ENCODE data around the gene ADAM12.
"Not testable (repeated sequence)": the region's sequence is repeated elsewhere in the genome, so short reads cannot be mapped to it uniquely, and the experiment has no call there.

Gene ADAM12

DNA sequence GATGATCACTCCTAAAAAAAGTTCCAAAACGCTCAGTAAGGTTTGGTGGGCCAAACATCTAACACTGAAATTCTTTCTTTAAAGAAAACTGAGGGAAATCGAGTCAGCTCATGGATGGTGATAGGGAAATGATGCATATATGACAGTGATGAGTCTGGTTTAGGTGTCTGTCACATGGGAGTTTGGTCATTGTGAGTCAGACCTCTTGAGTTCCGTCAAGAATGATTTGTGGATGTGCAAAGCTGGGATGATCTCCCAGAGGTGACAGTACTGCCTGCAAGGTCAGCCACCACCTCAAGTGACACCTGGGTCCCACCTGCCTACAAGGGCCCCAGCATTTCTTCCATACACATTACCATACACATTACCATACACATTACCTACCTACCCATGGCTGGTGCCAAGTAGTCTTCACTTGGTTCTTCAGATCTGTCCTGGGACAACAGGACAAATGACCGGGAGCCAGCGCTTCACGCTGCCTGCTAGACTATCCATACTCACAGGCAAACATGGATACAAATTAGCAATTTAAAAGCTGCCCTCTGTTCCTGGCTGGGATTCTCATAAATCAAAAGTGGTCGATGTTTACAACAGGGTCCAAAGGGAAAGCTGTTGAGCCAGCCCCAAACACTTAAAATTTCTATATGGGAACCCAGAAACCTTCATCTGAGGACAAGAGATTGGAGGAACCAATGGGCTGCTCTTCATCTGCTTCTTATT, 128.4 kb downstream of the ADAM12 start:
- no peak for DNase-seq

DNA sequence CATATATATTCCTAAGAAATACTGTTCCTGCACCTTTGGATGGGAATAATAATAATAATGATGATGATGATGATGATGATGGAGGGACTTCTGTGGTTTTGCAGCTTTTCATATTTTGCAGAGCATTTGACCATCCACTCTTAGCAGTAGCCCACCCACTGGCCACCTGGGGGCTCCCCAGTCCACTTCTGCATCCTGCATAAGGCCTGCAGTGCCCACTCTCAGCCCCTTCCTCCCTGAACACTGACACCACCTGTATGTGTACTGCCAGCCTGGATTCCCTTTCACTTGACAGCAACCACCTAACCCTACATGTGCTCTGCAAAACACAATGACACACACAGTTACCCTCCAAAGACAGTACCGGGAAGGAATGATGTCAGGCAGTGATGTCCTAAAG, 131.4 kb downstream of the ADAM12 start:
- no peak for DNase-seq

- DNase-seq = no peak
Measured at GRCh38 chr10:126255313-126255712, 133.0 kb downstream of the ADAM12 start.

GRCh38 chr10:126253611-126253998, 134.7 kb downstream of the ADAM12 start:
- no peak for DNase-seq

- no peak for DNase-seq
Measured at GRCh38 chr10:126252884-126253610, 135.2 kb downstream of the ADAM12 start.

DNA sequence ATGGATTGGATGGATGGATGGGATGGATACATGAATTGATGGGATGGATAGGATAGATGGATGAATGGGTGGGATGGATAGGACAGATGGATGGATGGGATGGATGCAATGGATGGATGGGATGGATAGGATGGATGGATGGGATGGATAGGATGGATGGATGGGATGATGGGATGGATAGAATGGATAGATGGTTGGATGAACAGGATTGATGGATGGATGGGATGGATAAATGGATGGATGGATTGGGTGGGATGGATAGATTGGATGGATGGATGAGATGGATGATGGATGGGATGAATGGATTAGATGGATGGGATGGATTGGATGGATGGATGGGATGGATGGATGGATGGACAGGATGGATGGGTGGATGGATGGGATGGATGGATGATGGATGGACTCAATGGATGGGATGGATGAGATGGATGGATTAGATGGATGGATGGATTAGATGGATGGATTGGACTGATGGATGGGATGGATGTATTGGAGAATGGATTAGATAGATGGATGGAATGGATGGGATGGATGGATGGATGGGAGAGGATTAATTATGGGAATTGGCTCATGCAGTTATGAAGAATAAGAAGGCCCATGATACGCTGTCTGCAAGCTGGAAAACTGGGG, 136.4 kb downstream of the ADAM12 start:
- DNase-seq = no peak

DNA sequence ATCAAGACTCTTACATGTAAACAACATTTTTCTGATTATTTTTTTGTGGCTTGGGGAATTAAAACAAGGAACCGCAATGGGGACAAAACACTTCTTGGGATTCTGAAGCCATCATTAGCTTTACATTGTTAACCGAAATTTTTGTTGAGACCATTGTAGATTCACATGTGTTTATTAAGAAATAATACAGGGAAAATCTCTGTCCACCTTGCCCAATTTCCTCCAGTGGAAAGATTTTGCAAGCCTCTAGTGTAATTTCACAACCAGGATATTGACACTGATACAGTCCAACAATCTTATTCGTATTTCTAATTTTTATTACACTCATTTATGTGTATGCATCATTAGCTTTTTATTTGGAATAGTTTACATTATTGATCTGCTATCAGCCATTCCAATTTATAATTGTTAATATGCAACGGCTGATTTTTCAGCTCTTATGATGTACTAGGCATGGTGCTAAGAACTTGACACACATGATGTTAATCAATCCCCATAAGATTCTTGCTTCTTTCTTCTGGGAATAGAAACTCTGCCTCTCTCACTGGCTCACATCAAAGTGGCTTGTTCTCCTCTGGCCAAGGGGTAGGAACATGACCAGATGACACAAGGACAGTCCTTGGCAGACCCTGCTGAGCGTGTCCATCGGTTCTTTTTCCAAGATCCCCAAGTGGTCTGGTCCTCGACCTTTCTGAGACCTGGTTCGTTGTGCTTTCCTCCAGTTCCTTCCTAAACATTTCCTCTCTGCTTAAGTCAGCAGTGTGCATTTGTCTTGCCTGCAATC, 137.6 kb downstream of the ADAM12 start:
- no peak for DNase-seq

DNA sequence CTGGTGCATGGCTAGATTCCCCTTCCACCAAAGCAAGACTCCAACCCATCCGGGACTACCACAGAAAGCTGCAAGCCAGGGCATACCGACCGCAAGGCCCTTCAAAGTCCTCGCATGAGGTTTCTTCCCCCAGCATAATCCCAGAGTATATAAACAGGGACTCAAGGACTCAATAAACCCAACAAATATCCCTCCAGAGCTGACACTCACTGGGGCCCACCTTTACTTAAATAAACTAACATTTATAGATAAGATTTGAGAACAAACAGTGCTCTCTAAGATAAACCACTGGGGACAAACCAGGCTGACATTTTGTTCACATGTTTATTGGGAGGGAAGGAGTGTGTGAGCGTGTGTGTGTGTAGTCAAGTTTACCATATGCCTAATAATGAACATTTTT, 138.2 kb downstream of the ADAM12 start:
- DNase-seq = no peak

- no peak for DNase-seq
Measured at GRCh38 chr10:126247446-126247975, 140.8 kb downstream of the ADAM12 start.

DNA sequence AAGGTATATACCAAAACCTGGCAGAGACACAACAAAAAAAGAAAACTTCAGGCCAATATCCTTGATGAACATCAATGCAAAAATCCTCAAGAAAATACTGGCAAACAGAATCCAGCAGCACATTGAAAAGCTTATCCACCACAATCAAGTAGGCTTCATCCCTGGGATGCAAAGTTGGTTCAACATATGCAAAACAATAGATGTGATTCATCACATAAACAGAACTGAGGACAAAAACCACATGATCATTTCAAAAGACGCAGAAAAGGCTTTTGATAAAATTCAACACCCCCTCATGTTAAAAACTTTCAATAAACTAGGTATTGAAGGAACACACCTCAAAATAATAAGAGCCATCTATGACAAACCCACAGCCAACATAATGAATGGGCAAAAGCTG, 141.9 kb downstream of the ADAM12 start:
- DNase-seq = not testable (repeated sequence)

DNA sequence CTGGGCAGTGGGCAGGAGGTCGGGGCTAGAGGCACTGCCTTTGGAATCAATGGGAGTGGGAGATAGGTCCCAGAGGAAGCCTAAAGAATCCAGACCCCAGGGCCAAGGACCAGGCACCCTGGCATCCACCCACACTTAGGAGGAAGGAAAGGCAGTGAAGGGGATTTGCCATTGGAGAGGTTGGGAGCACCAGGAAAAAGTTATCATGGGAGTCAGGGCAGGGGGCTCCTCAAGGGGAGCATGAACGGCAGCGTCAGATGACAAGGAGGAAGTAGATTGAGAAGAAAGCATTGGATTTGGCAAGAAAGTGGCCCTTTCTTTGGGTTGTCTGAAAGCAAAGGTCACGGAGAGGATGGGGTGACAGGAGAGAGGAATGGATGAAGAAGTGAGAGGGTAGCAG, 142.8 kb downstream of the ADAM12 start:
- no peak for DNase-seq

DNA sequence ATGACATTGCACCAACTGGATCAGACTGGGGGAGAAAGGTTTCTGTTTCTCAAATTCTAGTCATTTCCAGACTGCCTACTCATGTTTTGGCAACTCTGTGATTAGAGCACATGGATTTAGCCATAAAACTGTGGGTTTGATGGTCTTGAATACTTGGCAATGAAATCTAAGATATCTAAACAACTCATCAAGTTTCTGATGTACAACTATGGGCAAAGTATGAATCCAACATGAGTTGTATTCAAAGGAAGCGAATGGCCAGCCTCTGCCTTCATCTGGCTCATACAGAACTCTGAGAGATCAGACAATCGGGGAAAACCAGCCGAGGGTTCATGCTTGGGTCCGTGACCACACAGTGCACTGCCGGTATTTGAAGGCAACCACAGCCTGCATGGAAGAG, 144.3 kb downstream of the ADAM12 start:
- no peak for DNase-seq

- no peak for DNase-seq
Measured at GRCh38 chr10:126243306-126243705, 145.0 kb downstream of the ADAM12 start.

DNA sequence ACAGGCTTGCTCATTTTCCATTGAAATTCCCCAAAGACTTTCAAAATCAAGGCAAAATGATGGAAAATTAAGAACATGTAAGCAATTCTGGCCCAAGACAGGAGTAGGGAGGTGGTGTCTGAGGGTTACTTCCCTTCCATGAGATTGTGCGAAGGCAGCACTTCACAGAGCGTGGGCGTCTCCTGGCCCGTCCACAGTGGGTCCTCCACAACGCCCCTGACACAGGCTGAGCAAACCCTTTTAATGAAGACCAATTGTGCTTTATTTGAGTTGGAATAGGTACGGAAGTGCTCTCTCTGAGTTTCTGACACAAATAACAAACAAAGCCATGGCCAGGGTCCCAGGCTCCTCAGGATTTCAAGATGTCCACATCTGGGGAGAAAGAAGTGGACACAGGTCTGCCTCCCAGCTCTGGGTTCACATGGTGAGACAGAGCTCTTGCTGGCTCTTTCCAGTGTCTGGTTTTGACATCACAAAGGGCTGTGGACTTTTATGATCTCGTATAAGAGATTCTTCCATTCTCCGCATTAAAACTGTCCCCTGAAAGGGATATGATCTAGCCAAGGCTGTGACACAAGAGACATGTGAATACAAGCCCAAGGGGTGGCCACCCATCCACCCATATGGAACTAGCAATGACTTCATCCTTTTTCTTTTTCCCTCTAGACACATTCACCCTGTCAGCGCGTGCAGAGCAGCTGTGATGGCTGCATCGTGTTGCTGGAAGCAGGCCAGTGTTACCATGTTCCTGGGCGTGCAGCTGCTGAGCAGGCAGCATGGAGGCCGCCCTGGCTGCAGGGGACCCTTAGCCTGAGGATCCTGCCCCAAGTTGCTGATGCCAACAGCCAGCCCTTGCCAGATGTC, 145.6 kb downstream of the ADAM12 start:
- no peak for DNase-seq

GRCh38 chr10:126240483-126240882, 147.8 kb downstream of the ADAM12 start:
- peak; percentile 75 for DNase-seq

DNA sequence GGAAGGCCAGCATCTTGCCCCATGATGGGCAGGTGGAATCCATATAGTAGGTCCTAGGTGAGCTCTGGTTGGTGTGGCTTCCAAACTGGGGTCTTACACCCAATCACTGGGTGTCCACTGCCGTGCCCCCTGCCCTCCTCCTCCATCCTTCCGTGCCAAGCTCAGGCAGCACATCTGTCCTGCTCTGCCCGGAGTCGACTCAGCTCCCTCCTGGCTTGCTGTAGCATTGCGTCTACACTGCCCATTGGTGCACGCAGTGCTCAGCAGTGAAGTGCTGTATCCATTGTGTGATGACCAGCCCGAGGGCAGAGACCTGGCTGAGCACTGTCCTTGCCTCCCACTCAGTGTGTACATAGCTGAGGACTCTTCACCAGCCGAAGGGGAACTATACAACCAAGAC, 148.4 kb downstream of the ADAM12 start:
- DNase-seq = no peak

DNA sequence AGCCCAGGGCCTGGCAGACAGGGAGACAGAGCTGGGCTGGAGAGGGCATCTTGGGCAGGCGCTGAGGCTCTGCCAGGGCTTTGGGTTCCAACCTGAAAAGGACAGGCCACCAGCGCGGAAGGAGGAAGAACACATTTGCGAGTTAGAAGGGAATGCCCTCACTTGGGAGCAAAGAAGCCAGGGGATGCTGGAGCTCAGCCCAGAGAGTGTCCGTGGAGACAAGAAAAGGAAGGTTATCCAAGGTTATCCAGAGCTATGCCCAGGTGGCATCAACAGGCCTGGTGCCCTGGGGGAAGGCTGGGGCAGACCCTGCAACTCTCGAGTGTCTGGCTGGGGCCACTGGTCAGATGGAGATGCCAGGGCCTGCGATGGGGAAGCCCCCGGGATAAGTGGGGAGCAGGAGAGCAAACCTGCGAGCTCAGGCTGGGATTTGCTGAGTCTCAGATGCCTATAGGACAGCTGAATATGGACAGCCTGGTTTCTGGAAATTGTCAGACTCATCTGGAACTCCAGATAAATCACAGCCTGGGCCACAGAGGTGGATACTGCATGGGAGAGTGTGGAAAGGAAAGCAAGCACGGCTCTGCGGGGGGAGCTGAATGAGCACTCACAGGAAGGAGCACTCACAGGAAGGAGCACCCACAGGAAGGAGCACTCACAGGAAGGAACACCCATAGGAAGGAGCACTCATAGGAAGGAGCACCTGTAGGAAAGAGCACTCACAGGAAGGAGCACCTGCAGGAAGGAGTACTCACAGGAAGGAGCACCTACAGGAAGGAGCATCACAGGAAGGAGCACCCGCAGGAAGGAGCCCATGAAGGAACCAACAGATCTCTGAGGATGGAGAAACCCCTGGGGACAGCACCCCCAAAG, 152.1 kb downstream of the ADAM12 start:
- DNase-seq = no peak

DNA sequence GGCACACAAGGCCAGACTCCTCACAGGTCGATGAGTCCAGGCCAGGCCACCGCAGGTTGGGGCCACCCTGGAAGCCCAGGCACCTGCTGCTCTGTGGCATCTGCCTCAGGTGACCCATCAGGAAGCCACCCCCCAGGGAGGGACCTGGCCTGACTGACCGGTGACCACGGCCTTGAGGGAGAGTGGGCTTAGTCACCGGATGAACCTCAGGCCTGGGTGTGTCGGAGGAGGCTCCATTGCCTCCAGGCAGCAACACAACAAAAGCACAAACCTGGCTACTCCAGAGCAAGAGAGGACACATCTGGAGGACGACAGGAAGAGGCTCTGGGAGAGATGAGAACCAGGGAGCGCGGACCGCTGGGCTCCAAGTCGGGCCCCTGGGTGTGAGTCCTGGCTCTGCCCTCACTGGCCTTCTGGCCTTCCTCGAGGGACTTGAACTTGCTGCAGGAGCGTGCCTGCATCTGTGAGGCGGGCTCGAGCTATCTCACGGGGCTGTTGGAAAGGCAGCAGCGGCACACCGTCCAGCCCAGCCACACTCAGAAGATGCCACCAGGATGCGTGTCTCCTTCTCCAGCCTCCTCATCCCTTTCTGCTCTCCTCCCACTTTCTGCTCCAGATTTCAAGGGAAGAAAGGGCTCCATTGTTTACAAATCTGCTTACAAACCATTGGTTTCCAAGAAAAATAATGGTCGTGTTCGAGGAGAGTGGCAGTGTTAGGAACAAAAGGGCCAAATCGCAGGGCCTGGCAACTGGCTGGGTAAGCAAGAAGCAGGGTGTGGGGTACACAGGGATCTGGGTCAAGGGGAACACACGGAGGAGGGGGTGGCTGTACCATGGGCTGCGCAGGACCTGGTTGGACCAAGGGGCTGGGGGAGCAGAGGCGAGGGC, 152.9 kb downstream of the ADAM12 start:
- DNase-seq = no peak

- no peak for DNase-seq
Measured at GRCh38 chr10:126234630-126235029, 153.6 kb downstream of the ADAM12 start.

Measured in NCI-H510A (cell line).